Progenitor cell of endocrine pancreas (in vitro differentiated cells): ENCODE data around the gene GRAMD1A. TPM values are rescaled to one million over a fixed set of nuclear protein-coding genes. Genes with fewer than 3 reads are reported as not detected.

Experiments
- DNase-seq: peaks from one replicate; pipeline ENCODE4 v3.0.0; 2021; ENCODE audit warnings: low spot score; ENCODE audit not compliant: unreplicated experiment
- H3K27ac Mint-ChIP-seq: 2 replicates; pipeline ENCODE4 v1.8.0; 2021; ENCODE audit warnings: mild to moderate bottlenecking, moderate library complexity, mixed read lengths
- H3K27me3 Mint-ChIP-seq: 2 replicates; pipeline ENCODE4 v1.8.0; 2021; ENCODE audit warnings: mixed read lengths
- H3K36me3 Mint-ChIP-seq: 2 replicates; pipeline ENCODE4 v1.8.0; 2022; ENCODE audit warnings: mixed read lengths; ENCODE audit not compliant: insufficient read depth
- H3K4me1 Mint-ChIP-seq: 2 replicates; pipeline ENCODE4 v1.8.0; 2021; ENCODE audit warnings: low read depth, mixed read lengths
- H3K4me3 Mint-ChIP-seq: 2 replicates; pipeline ENCODE4 v1.8.0; 2021; ENCODE audit warnings: low read depth, mild to moderate bottlenecking, moderate library complexity, mixed read lengths
- H3K9me3 Mint-ChIP-seq: 2 replicates; pipeline ENCODE4 v1.8.0; 2021; ENCODE audit warnings: low read depth, mixed read lengths
- CTCF ChIP-seq: fragments of 200-600 bp; sonication (generic); IDR thresholded peaks from one replicate; pipeline ENCODE4 v1.5.0; 2021; ENCODE audit warnings: antibody characterized with exemption, mild to moderate bottlenecking; ENCODE audit not compliant: unreplicated experiment
- total RNA-seq: library from RNA; stranded (reverse); gene quantifications from 2 replicates; pipeline ENCODE4 v1.2.1, GENCODE V29; 2021

The GRAMD1A gene
- total RNA-seq, 1 donor from 2014 or later, result 111 TPM

- Mint-ChIP-seq H3K36me3 (no peaks in the 10 kb centered on the region), H3K4me3 (no peak overlapping the region), H3K9me3 (no peaks in the 10 kb centered on the region), H3K27ac (no peak overlapping the region), H3K27me3 (peaks cover 19% of the 10 kb centered on the region), H3K4me1 (peaks cover 2% of the 10 kb centered on the region)
- no peak for DNase-seq
- no peak for TF ChIP-seq CTCF
Measured at GRCh38 chr19:35073941-35074340, 73.8 kb downstream of the GRAMD1A start.

- H3K9me3 Mint-ChIP-seq, result no peaks in the 10 kb centered on the region
- no peak for TF ChIP-seq CTCF
- no peak overlapping the region for H3K27ac Mint-ChIP-seq
- peaks cover 2% of the 10 kb centered on the region for H3K4me1 Mint-ChIP-seq
- H3K4me3 Mint-ChIP-seq, result no peak overlapping the region
- peaks cover 23% of the 10 kb centered on the region for H3K27me3 Mint-ChIP-seq
- no peaks in the 10 kb centered on the region for H3K36me3 Mint-ChIP-seq
- DNase-seq, result no peak
Measured at GRCh38 chr19:35074426-35075201, 74.5 kb downstream of the GRAMD1A start.

GRCh38 chr19:35075202-35076025 lies 75.3 kb downstream of the GRAMD1A start:
- H3K4me1 Mint-ChIP-seq, result peaks cover 2% of the 10 kb centered on the region
- H3K27me3 Mint-ChIP-seq, result peaks cover 23% of the 10 kb centered on the region
- no peaks in the 10 kb centered on the region for H3K36me3 Mint-ChIP-seq
- no peak for DNase-seq
- no peaks in the 10 kb centered on the region for H3K9me3 Mint-ChIP-seq
- TF ChIP-seq CTCF, result no peak
- H3K27ac Mint-ChIP-seq, result no peak overlapping the region
- H3K4me3 Mint-ChIP-seq, result no peak overlapping the region

- Mint-ChIP-seq H3K36me3 (no peaks in the 10 kb centered on the region), H3K27me3 (peaks cover 23% of the 10 kb centered on the region), H3K9me3 (no peaks in the 10 kb centered on the region), H3K27ac (no peak overlapping the region), H3K4me3 (no peak overlapping the region), H3K4me1 (peaks cover 2% of the 10 kb centered on the region)
- no peak for TF ChIP-seq CTCF
- no peak for DNase-seq
Measured at GRCh38 chr19:35076026-35076370, 75.9 kb downstream of the GRAMD1A start.

Other genes with a start within 250 kb of the GRAMD1A start
- 8.6 and 9.1 TPM in 2 replicates for gene ZNF599, start 227.1 kb upstream of the GRAMD1A start, total RNA-seq
- gene ZNF30, start 73.4 kb upstream of the GRAMD1A start, total RNA-seq, result 5.9 and 7.7 TPM in 2 replicates
- 14.4 TPM in 2 replicates for gene ZNF792, start 36.1 kb upstream of the GRAMD1A start, total RNA-seq
- 1.7 and 1.8 TPM in 2 replicates for gene SCN1B, start 30.1 kb downstream of the GRAMD1A start, total RNA-seq
- gene HPN, start 41.4 kb downstream of the GRAMD1A start, total RNA-seq, result 70.5 and 71.5 TPM in 2 replicates
- 14.2 and 17.3 TPM in 2 replicates for gene FXYD3, start 115.5 kb downstream of the GRAMD1A start, total RNA-seq
- 0.20 TPM in 1 of 2 replicates, not detected in the other for gene LGI4, start 134.7 kb downstream of the GRAMD1A start, total RNA-seq
- gene FXYD1, start 138.5 kb downstream of the GRAMD1A start, total RNA-seq, result not detected in 2 replicates
- gene FXYD7, start 142.9 kb downstream of the GRAMD1A start, total RNA-seq, result not detected in 2 replicates
- 0.62 and 1.2 TPM in 2 replicates for gene FXYD5, start 154.4 kb downstream of the GRAMD1A start, total RNA-seq
- not detected in 2 replicates for gene FAM187B, start 228.4 kb downstream of the GRAMD1A start, total RNA-seq
- 123 and 132 TPM in 2 replicates for gene LSR, start 248.7 kb downstream of the GRAMD1A start, total RNA-seq